Stimulated activated naive CD4-positive, alpha-beta T cell treated with Interleukin-2 at 50 U/mL for 16 hours (primary cell): Measurements from ENCODE around the gene MC5R.

Source experiments
- DNase-seq: peaks from one replicate; lab custom pipeline; 2025; lab: John Stamatoyannopoulos, UW

MC5R gene

DNA sequence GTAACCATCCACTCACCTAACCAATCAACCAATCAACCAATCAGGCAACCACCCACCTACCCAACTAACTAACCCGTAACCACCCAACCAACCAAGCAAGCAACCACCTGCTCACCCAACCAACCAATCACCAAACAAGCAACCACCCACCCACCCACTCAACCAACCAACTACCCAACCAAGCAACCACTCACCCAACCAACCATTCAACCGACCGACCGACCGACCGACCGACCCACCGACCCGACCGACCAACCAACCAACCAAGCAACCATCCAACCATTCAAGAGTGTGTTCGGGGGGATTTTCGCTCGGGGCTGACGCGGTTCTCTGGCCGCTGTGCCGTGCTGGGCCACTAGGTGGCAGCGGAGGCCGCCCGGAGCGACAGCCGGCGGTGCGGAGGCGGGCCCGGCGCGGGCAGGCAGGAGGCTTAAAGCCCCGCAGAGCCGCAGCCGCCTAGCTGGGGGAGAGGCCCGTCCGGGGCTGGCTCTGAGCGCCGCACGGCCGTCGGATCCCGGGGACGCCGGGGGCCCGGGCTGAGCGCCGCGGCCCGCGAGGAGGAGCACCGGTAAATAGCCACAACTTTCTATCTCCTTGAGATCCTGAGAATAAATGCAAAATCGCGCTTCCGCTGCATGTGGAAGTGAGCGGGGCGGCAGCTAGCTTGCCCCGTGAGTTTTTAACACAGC, at the start of gene MC5R:
Gene MC5R (plus strand): TSS at position 443 of the 689 bp plus-strand sequence. CDS start 1,617 bp downstream, outside the sequence.
- DNase-seq = peak; percentile 60

DNA sequence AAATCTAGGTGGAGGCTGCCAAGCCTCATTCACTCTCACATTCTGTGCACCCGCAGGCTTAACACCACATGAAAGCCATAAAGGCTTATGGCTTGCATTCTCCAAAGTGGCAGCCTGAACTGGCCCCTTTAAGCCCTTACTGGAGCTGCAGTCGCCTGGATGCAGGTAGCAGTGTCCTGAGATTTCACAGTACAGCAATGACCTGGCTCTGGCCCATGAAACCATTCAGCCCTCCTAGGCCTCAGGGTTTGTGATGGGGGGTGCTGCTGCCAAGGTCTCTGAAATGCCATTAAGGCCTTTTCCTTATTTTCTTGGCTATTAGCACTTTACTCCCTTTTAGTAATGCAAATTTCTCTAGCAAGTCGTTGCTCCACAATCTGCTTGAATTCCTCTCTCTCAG, 48.9 kb upstream of the MC5R start:
- DNase-seq = no peak

DNA sequence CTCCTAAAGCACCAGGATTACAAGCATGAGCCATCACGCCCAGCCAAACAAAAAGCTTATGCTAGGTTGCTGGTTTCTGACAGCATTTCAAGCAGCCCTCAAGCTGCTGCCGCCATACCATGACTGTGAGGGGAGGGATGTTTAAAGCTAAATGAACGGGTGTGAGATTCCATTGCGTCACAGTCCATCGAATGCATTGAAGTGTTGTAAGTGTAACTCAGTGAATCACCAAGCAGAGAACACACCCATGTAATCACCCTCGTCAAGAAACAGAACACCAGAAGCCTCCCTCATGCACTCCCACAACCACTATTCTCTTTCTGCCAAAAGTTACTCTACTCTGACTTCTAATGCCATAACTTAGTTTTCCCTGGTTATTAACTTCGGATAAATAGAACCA, 32.8 kb upstream of the MC5R start:
- DNase-seq = no peak

- no peak for DNase-seq
Observed at GRCh38 chr18:13793819-13794218, 30.1 kb upstream of the MC5R start.

GRCh38 chr18:13796515-13796914, 27.4 kb upstream of the MC5R start:
- no peak for DNase-seq

DNA sequence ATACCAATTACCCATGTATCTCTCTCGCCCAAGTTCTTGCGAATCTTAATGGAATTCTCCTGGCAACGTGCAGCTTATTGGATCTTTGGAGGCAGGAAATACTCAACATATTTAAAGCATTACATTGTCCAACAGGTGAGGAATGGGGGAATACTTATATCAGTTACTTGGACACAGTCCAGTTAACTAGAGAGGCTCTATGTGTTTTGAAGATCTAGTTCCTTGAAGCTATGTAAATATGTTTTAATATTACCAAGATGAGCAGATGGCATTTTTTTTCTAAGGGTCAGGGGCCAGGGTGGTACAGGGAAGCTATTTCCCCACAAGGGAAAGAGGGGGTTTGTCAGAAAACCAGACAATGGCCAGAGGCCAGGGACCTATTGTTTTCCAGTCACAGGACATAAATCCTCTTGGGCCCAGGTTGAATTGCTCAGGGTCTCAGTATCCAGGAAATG, 26.8 kb upstream of the MC5R start:
- DNase-seq = no peak

- no peak for DNase-seq
Observed at GRCh38 chr18:13799396-13799795, 24.6 kb upstream of the MC5R start.

DNA sequence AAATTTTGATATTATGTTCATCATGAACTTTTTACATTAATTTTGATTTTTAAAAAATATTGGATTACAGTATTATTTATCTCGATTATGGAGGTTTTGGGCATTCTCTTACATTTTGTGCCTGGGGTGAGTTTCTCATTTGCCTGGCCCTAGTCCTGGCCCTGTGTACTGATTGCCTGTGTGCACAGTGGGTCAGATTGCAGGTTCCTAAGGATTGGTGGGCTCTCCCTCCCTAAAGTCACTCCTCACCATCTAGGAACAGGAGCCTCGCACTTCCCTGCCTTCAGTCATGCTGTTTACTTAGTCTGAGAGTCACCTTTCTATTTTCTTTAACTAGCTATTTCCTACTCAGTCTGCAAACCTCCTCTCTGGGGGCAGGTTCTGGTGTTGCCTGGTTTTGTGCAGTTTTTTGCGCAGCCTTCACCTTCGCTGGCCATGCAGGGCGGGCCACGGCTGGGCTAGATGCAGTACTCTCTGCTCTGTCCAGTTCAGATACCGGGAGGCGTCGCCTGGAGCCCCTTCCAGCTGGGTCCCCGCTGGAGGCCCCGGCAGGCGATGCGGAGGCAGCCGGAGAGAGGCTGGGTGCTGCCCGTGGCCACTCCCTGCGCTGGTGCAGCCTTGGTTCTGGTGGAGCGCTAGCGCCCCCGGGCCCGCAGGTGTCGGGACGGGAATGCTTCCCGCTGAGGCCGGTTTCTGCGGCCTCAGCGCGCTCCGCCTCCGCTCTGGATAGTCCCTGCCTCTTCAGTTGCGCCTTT, 23.3 kb upstream of the MC5R start:
- peak; percentile 25 for DNase-seq

GRCh38 chr18:13801260-13801601, 22.7 kb upstream of the MC5R start:
- DNase-seq = no peak

DNA sequence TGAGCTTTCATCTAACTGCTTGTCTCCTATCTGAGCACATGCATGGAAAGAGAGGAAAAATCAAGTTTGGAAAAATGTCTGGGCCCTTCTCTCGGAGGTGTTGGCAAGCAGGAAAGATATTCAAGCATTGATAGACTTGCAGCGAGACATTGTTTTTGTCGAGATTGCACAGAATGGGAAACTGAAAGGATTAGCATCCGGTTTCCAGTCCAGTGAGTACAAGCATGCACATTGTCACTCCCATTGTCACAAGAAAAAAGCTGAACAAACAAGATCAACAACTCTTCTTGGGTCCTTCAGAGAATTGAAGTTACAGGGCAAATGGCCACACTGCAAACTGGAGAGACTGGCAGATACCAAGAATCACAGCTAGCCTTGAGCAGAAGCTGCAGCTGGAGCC, 19.6 kb upstream of the MC5R start:
- no peak for DNase-seq

DNA sequence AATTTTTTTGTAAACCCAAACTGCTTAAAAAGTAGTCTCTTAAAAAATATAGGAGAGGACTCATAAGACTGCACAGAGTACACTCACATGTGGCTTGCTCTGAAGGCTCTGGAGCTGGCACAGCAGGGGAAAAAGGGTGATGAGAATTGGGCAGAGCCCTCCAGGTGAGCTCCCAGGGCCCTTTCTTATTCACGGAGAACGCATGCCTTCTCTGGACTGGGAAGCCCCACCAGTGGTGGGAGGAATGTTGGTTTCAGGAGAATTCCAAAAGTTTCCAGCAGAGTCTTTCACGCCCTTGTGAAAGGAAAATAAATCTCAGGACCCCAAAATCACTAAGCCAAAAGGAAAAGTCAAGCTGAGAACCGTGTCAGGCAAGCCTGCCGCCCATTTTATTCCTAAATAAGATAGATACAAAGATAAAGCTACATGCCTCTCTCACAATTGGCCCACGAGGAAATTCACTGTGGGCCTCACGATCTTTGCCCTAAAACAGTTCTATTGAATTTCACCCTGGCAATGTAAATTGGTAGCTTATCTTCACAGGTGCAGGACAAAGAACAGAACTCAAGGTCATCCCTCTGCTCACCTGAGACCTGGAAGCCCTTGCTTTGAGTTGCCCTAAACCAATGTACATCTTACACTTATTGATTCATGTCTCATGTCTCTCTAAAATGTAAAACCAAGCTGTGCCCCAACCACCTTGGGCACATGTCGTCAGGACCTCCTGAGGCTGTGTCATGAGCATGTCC, 15.5 kb upstream of the MC5R start:
- no peak for DNase-seq

DNA sequence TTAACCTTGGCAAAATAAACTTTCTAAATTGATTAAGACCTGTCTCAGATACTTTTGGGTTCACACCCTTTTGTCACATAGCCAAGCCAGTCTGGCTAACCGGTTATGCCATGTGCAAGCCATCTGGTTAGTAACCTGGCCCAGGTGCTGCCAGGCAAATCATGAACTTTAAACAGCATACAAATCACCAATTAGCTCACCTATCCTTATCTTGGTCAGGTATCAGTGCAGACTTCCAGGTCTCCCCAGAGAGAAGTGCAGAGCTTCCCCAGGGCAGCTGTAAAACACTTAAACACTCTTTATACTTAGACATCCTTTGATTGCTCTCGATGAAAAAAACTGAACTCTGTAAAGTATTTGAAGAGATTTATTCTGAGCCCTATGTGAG, 14.9 kb upstream of the MC5R start:
- no peak for DNase-seq

DNA sequence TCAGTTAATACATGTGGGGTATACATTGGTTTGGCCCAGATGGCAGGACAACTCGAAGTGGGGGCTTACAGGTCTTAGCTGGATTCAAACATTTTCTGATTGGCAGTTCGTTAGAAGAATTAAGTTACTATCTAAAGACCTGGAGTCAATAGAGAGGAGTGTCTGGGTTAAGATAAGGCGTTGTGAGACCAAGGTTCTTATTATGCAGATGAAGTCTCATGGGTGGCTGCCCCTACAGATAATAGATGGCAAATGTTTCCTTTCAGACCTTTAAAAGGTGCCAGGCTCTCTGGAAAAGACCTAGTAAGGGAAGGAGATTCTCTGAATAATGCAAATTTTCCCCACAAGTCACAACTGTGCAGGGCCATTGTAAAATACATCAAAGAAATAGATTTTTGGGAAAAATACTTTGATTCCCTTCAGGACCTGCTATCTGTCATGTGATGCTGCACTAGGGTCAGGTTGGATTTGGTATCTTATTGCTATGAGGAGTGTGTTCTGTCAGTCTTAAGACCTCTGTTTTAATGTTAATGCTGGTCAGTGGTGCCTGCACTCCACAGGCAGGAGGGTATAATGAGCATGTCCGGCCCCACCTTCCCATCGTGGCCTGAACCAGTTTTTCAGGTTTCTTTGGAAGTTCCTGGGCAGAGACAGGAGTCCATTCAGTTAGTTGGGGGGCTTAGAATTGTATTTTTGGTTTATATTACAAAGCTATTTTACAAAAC, 14.3 kb upstream of the MC5R start:
- DNase-seq = no peak

DNA sequence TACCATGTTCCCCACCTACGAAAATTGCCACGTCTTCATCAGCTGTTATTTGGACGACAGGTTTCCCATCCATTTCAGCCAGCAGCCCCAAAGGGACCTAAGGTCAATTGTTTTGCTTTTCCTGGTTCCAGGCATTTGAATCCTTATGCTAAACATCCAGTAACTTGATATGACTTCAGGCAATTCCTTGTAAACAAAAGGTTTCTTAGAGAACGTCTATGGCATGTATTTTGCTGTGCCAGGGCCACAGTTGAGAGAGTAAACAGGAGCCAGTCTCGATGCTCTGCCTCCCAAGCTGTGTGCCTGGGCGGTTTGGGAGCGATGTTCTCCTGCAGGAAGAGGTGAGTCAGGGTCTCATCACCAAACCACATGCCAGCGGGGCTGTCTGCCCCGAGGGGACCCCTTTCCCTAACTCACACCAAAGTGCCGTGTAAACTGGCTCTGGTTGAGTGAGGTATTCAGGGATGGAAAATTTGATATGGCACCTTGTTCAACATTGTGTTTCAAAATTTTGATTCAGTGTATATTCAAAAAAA, 12.9 kb upstream of the MC5R start:
- no peak for DNase-seq

DNA sequence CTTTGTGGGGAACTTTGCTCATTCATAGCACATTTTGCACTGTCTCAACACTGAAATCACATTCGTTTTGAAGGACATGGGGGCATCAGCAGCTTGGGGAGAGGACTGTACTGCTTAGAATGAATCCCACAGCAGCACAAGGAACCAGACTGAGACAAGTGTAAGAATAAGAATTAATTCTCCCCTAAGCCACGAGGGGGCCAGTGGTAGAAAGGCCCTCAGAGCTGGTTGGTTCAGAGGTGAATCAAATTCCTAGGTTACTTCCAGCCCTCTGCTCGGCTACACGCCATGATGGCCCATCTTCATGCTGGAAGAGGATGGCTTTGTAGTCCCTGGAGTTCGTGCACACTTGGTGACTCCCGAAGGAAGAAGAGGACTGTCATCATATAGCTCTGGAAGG, 12.0 kb upstream of the MC5R start:
- DNase-seq = no peak

DNA sequence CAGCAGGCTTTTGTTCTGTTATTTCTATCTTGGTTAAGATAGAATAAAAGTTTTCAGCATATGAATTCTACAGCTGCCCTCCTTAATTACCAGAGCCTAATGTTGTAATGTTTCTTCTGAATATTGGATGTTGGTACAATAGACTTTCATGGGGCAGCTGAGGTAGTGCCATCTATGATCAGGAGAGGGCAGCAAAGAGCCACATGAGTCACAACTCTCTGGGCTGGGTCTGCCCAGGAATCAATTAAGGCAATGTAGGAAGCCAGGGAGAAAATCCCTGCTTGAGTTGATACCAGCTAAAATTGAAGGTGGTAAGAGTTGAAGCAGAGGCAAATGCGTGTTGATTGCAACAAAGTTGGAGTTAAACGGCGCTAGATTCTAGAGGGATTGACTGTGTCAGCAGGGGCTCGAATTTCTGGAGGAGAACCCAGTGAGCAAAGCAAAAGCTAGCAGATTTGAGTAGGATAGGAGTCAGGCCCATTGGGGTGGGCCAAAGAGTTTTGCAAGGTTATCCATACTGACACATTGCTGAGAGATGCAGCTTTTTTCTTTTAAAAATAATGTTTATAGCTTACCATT, 10.6 kb upstream of the MC5R start:
- DNase-seq = peak; percentile 24

DNA sequence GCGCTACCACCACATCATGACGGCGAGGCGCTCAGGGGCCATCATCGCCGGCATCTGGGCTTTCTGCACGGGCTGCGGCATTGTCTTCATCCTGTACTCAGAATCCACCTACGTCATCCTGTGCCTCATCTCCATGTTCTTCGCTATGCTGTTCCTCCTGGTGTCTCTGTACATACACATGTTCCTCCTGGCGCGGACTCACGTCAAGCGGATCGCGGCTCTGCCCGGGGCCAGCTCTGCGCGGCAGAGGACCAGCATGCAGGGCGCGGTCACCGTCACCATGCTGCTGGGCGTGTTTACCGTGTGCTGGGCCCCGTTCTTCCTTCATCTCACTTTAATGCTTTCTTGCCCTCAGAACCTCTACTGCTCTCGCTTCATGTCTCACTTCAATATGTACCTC, 2.3 kb downstream of the MC5R start:
- DNase-seq = no peak

DNA sequence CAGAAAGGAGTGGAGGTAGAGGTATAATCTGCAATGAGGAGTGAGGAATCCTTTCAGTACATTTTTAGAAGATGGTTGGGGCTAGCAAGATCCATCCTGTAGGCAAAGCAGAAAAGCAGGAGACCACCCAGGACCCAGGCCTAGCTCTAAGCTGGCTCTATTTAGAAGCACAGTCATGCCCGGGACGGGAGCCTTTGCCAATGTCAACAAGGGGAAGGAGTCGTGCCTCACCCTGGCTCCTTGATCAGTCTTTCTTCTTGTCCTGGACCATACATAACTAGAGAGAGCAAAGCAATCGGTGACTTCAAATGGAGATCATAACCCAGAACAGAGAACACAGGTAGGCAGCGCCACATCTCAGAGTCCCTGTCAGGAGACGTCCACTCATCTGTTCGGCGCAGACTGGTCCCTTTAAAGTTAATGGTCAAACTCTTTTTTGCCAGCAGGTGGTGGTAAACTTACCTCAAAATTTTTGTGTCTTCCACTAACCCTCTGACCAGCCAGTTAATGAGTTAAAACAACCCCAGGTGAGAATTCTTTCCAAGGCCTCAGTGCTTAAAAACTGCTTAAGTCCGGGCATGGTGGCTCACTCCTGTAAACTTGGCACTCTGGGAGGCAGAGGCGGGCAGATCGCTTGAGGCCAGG, 8.0 kb downstream of the MC5R start:
- DNase-seq = no peak

GRCh38 chr18:13834496-13835015, 10.6 kb downstream of the MC5R start:
- DNase-seq = no peak

GRCh38 chr18:13835202-13835601, 11.3 kb downstream of the MC5R start:
- DNase-seq = no peak

DNA sequence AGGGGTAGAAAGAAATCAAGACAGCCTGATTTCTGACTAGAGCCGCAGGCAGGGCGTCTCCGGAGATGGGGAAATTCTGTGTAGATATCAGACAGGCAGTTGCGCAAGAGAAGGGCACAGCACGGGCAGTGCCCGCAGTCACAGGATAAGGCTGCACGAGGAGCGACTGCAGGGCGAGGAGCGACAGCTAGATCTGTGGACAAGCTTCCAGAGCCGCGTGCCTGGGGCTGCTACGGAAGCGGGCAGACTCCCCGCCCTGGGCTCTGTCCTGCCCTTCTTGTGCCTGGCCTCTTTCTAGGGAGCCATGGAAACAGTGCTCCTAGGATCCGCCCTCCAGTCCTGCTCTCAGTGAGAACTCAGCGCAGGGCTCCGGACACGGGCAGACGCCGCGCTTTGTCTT, 12.6 kb downstream of the MC5R start:
- DNase-seq = no peak
